ENCODE results near the gene TMPRSS6. TPM values are rescaled to one million over a fixed set of nuclear protein-coding genes. Genes with fewer than 3 reads are reported as not detected.

The TMPRSS6 gene
- total and polyA plus RNA-seq, 2 of the 13 experiments (the other 11 are each of a cell fraction or from before 2014, with no cell fraction given) = 4.2 to 4.8 TPM

- TF ChIP-seq ZNF468 (CRISPR knock-in tag; IDR thresholded peaks at IDR 0.05) = no peak
- peak; percentile 74; the same call in 1 of the 2 replicates for TF ChIP-seq ZNF225 (CRISPR knock-in tag; IDR thresholded peaks at IDR 0.05)
- TF ChIP-seq GMEB1 (CRISPR knock-in tag; IDR thresholded peaks at IDR 0.05; ENCODE audit: borderline replicate concordance) = no peak
- TF ChIP-seq BCL6 (CRISPR knock-in tag; IDR thresholded peaks at IDR 0.05) = peak; percentile 59
Measured at GRCh38 chr22:37033605-37034430, 75.7 kb downstream of the TMPRSS6 start (continued).

GRCh38 chr22:37032535-37033460 lies 76.7 kb downstream of the TMPRSS6 start:
- no peaks in the 10 kb centered on the region for H3K79me2 ChIP-seq (ENCODE audit: insufficient read depth, low read length)
- peak overlapping the region; percentile 99 for H3K27ac ChIP-seq (ENCODE audit: extremely low read length, insufficient read depth, low read length)
- peak; percentile 100 for DNase-seq (ENCODE audit: low spot score)
- no peaks in the 10 kb centered on the region for H3K9me3 ChIP-seq (ENCODE audit: low read length)
- H3K4me1 ChIP-seq (ENCODE audit: insufficient read depth, low read length) = peaks cover 89% of the 10 kb centered on the region
- peak overlapping the region; percentile 94 for H3K4me2 ChIP-seq (ENCODE audit: low read depth, low read length)
- intact Hi-C loops (cut with micrococcal nuclease; ENCODE audit: unreplicated experiment) (loop anchor here (2.0 to 5.0 kb wide), 2 partner anchors 76 to 165 kb away; partner anchors contain the start of gene TMPRSS6), in situ Hi-C loops (cut with HindIII; ENCODE audit: extremely low pct_ligation_motif_present, low pct_unique_long_range_greater_than_20kb) (no loop called here)
- peak overlapping the region; percentile 43 to 69 (median 51) for H3K4me3 ChIP-seq (replicated peaks in 1 of 3; ENCODE audit: insufficient read depth in 1 of 3, low read depth in 2 of 3, low read length in 3 of 3)
- H3K27me3 ChIP-seq (ENCODE audit: control insufficient read depth in 1 of 2, insufficient read depth in 2 of 2, low read length in 2 of 2) = no peaks in the 10 kb centered on the region
- no TSS peak for BruUV-seq (replicated peaks)
- WGBS (ENCODE audit: low lambda C conversion rate) = 0% methylated on average over 1 of the region's 18 CpGs
- FAIRE-seq = peak; percentile 100
- no peaks in the 10 kb centered on the region for H4K20me1 ChIP-seq (ENCODE audit: insufficient read depth, low read length)
- ChIA-PET POLR2A (interaction anchor here (0.6 to 13.3 kb wide), 19 partner anchors 11 to 775 kb away, joined by 3 to 383 read pairs (median 4); partner anchors contain the start of genes CDC42EP1, EIF3D, FOXRED2 and GCAT), CTCF (ENCODE audit: low intra/inter-chr PET ratio, low total read pairs) (interaction anchor here (1.0 kb wide), 1 partner anchor 10 kb away, joined by 3 read pairs; no protein-coding TSS in a partner anchor)
- no peak overlapping the region for H2AFZ ChIP-seq (ENCODE audit: low read length)
- peak overlapping the region; percentile 92 for H3K9ac ChIP-seq (ENCODE audit: insufficient read depth, low read depth, low read length)
- peak; percentile 92 for ATAC-seq
- peaks cover 0 to 12% of the 10 kb centered on the region in 2 experiments; a peak in 4 of 5 replicates for H3K36me3 ChIP-seq (replicated peaks in 1 of 2; ENCODE audit: control insufficient read depth in 1 of 2, insufficient read depth in 2 of 2, low read length in 2 of 2)
- peak; percentile 37; the same call in 1 of the 2 replicates for TF ChIP-seq ZSCAN20 (CRISPR knock-in tag; IDR thresholded peaks at IDR 0.05; ENCODE audit: borderline replicate concordance)
- no peak for TF ChIP-seq FOSL1 (CRISPR knock-in tag; IDR thresholded peaks at IDR 0.05; ENCODE audit: borderline replicate concordance)
- TF ChIP-seq ZC3H4 (CRISPR knock-in tag; IDR thresholded peaks at IDR 0.05; ENCODE audit: borderline replicate concordance) = peak; percentile 73; the same call in 1 of the 2 replicates
- no peak for TF ChIP-seq XRCC5 (optimal IDR thresholded peaks at IDR 0.05; ENCODE audit: low read length)
- TF ChIP-seq ZNF317 (CRISPR knock-in tag; IDR thresholded peaks at IDR 0.05) = peak; percentile 73
- TF ChIP-seq SIX1 (CRISPR knock-in tag; IDR thresholded peaks at IDR 0.05; ENCODE audit: borderline replicate concordance) = peak; percentile 70; the same call in 1 of the 2 replicates
- TF ChIP-seq IRF2 (CRISPR knock-in tag; IDR thresholded peaks at IDR 0.05) = peak; percentile 93
- 0 out of 2 replicates have a peak, but pooled peaks have one; percentile 10 for TF ChIP-seq CCDC6 (CRISPR knock-in tag; IDR thresholded peaks at IDR 0.05)
- peak; percentile 87; the same call in 1 of the 2 replicates for TF ChIP-seq MAZ (IDR thresholded peaks at IDR 0.05; ENCODE audit: borderline replicate concordance, low read depth, low read length)
- peak; percentile 70; the same call in 1 of the 2 replicates for TF ChIP-seq MAZ (CRISPR knock-in tag; IDR thresholded peaks at IDR 0.05; ENCODE audit: low read depth)
- TF ChIP-seq ZNF781 (CRISPR knock-in tag; IDR thresholded peaks at IDR 0.05; ENCODE audit: borderline replicate concordance, not compliant biosample characterization) = peak; percentile 94
- no peak for TF ChIP-seq NCOA5 (CRISPR knock-in tag; IDR thresholded peaks at IDR 0.05)
- no peak for TF ChIP-seq ZNF720 (CRISPR knock-in tag; IDR thresholded peaks at IDR 0.05)
